Measurements from ENCODE around the gene MCF2L2. TPM values are rescaled to one million over a fixed set of nuclear protein-coding genes. Genes with fewer than 3 reads are reported as not detected.
"Not testable (repeated sequence)": the region's sequence is repeated elsewhere in the genome, so short reads cannot be mapped to it uniquely, and the experiment has no call there.

MCF2L2 gene
- total RNA-seq, 1 experiment from 2014 or later = 0.15 TPM

GRCh38 chr3:183400352-183400751, 28.1 kb downstream of the MCF2L2 start:
- DNase-seq (ENCODE audit: low read depth) = peak; percentile 19

- DNase-seq (ENCODE audit: low read depth) = no peak
Observed at GRCh38 chr3:183396662-183397391, 31.6 kb downstream of the MCF2L2 start.

GRCh38 chr3:183394150-183394549, 34.3 kb downstream of the MCF2L2 start:
- DNase-seq (ENCODE audit: low read depth) = no peak

GRCh38 chr3:183393625-183394024, 34.8 kb downstream of the MCF2L2 start:
- no peak for DNase-seq (ENCODE audit: low read depth)

GRCh38 chr3:183392186-183393034, 36.0 kb downstream of the MCF2L2 start:
- no peak for DNase-seq (ENCODE audit: low read depth)

GRCh38 chr3:183391460-183391859, 37.0 kb downstream of the MCF2L2 start:
- DNase-seq (ENCODE audit: low read depth) = no peak

GRCh38 chr3:183390844-183391243, 37.6 kb downstream of the MCF2L2 start:
- no peak for DNase-seq (ENCODE audit: low read depth)

GRCh38 chr3:183388213-183388895, 40.1 kb downstream of the MCF2L2 start:
- DNase-seq (ENCODE audit: low read depth) = no peak

- no peak for DNase-seq (ENCODE audit: low read depth)
Observed at GRCh38 chr3:183387797-183388196, 40.6 kb downstream of the MCF2L2 start.

GRCh38 chr3:183386651-183387050, 41.8 kb downstream of the MCF2L2 start:
- no peak for DNase-seq (ENCODE audit: low read depth)

- DNase-seq (ENCODE audit: low read depth) = peak; percentile 70
Observed at GRCh38 chr3:183385698-183386613, 42.5 kb downstream of the MCF2L2 start.

- DNase-seq (ENCODE audit: low read depth) = no peak
Observed at GRCh38 chr3:183381673-183382072, 46.7 kb downstream of the MCF2L2 start.

GRCh38 chr3:183381179-183381578, 47.2 kb downstream of the MCF2L2 start:
- DNase-seq (ENCODE audit: low read depth) = peak; percentile 53

GRCh38 chr3:183378951-183379350, 49.5 kb downstream of the MCF2L2 start:
- DNase-seq (ENCODE audit: low read depth) = peak; percentile 15

GRCh38 chr3:183378545-183378944, 49.9 kb downstream of the MCF2L2 start:
- no peak for DNase-seq (ENCODE audit: low read depth)

GRCh38 chr3:183378008-183378407, 50.4 kb downstream of the MCF2L2 start:
- DNase-seq (ENCODE audit: low read depth) = no peak

- DNase-seq (ENCODE audit: low read depth) = no peak
Observed at GRCh38 chr3:183377307-183377959, 51.0 kb downstream of the MCF2L2 start.

- DNase-seq (ENCODE audit: low read depth) = no peak
Observed at GRCh38 chr3:183375787-183376186, 52.6 kb downstream of the MCF2L2 start.

- no peak for DNase-seq (ENCODE audit: low read depth)
Observed at GRCh38 chr3:183375337-183375736, 53.1 kb downstream of the MCF2L2 start.

GRCh38 chr3:183372911-183373310, 55.5 kb downstream of the MCF2L2 start:
- no peak for DNase-seq (ENCODE audit: low read depth)

- DNase-seq (ENCODE audit: low read depth) = not testable (repeated sequence)
Observed at GRCh38 chr3:183371600-183371968, 56.8 kb downstream of the MCF2L2 start.
